Stimulated activated naive CD8-positive, alpha-beta T cell treated with anti-CD3 and anti-CD28 coated beads, Interleukin-15, Interleukin-2, amounts not matched to agents 100 U/mL and 50 U/mL, for 24 hours (primary cell): Measurements from ENCODE around the gene MDH1.
A peak's percentile ranks its signal among the peaks of the same experiment; 100 is the strongest.
"Not testable (repeated sequence)": the region's sequence is repeated elsewhere in the genome, so short reads cannot be mapped to it uniquely, and the experiment has no call there.

Source experiments
- ATAC-seq: fragments of 150-1000 bp; cut with Tn5 transposase; one replicate; pipeline ENCODE4 v1.10.0; 2021
- DNase-seq: peaks from one replicate; pipeline ENCODE4 v3.0.0; 2021

MDH1 gene

DNA sequence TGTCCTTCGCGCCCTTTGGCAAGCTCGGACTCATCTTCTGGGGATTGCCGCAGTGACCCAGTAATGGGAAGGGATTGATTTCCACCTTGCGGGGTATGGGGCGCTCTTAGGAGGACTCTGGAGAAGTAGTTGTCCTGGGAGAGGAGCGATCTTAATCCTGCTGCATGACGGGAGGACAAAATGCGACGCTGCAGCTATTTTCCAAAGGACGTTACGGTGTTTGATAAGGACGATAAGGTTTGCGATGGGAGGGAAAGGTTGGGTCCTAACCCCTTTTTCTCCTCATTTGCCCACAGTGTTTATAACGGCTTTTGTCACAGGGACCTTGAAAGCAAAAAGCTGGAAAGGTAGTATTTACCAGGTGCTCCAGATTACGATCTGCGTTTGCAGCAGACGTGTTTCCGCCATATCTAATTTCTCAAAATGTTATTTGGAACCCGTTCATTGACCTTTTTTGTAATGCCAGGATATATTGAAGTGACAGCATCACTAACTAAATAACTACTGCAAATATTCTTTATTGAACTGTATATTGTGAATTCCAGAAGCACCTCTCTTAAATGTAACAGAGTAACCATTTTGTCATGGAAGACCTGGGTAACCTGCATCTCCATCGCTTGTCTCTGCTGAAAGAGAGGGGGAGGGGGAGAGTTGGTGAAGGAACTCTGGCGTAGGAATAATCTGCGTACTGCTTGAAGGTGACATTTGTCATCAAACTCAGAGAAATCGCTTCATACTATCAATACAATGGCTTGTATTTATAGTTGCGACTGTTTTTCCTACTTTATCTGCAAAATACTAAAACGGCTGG is 590 bp downstream of the MDH1 start:
- no peak for DNase-seq
- peak; percentile 0 for ATAC-seq

DNA sequence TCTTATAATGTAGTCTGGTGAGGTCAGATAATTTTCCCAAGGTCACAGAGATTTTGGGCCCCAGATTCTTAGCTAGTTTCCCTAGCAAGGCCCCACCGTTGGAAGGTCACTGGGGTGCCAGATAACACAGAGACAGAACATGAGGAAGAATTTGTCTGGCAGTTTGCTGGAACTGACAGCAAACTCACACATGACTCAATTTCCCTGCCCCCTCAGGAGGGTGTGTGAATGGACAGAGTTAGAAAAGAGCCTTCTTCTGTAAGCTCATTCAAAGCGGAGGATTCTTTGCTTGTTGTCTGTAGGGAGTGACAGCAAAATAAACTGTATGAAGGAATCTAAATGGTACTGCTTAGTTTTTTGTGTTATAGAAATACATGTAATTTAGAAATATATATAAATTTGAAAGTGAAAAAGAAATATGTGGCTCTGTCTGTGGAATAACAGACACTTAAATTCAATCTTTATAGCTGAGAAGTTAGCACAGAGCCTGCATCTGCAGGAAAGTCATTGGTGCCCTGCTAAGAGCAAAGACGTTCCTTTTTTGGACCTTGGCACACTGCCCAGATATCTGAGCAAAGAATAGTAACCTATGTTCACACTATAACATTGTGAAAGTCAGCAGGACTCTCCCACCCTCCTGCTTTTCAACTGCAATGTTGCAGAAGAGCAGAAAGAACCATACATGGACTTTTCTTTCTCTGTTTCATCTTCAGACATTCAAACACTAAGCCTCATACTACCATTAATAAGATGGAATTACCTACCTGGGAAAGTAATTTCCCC is 2.1 kb downstream of the MDH1 start:
- no peak for ATAC-seq
- DNase-seq: no peak

DNA sequence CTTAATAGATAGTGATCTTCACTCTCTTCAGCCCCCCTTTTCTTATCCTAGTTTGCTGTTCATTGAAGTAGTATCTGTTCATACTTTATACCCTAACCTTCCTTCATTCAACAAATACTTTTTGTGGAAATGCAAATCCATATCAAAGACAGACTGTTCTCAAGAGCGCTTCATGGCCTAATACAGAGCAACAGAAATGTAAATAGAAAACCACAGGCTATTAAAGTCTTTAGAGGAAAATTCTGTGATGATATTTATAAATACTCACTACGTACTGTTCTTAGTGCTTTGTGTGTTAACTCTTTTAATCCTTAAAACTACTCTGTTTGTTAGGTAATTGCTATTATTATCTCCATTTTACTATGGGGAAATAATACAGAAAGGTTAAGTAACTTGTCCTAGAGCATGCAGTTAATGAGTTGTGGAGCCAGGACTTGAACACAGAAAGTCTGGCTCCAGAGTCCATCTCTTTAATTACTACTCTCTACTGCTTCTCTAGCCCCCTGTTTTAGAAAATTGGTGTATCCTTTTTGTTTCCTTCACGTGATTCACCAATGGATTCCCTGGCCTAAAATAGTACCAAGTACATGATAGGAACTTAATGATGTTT is 2.9 kb downstream of the MDH1 start:
- no peak for ATAC-seq
- DNase-seq: no peak

DNA sequence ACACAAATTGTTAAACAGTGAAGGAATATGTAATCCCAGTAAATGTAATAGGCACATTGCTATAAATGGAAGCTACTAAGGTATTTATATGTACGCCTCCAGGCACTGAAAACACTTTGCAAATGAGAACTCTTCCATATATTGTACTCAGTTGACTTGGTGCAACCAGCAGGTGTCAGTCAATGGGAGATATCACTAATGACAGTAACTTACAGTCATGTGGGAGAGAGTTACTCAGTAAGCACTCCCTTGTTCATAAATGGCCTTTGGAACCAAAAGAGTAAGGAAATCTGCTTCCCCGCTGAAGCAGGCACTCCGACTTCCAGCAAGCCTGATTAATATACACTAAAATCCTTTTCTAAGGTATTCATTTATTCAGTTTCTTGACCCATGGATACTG is 5.9 kb downstream of the MDH1 start:
- DNase-seq: no peak
- ATAC-seq: no peak

DNA sequence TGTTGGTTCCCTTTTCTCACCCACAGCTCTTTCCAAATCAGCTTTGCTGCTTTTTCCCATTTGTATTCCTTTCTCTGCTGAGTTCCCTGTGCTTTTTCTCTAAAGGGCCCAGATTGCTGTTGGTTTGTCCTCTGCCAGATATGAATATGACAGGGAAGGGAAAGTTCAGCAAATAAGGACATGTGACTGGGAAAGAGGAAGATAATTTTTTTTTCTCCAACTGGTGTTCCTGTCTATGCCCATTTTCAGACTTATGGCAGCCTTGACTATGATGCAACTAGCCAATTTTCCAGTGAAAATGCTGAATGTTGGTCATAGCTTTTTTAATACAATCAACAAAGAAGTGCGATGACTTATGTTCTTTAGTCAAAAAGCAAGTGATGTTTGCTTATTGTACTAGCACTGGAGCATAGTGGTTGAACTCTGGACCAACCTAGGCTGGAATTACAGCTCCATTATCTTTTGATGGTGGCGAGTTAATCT is 7.7 kb downstream of the MDH1 start:
- DNase-seq: no peak

DNA sequence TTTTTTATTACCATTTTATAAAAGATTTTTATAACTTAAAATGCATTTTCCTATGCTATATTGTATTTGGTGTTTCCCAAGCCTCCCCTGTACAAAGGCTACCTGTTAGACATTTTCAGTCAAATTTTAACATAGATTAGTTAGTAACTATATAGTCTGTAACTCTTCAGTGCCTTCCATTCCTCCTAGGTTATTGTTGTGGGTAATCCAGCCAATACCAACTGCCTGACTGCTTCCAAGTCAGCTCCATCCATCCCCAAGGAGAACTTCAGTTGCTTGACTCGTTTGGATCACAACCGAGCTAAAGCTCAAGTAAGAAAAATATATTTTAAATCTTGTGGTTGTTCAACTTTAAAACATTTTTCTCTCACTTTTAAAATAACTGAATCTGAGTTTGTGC is 10.2 kb downstream of the MDH1 start:
- DNase-seq (no peak), ATAC-seq (no peak)

More for the DNA sequence above, 7.7 kb downstream of the MDH1 start:
- no peak for ATAC-seq

DNA sequence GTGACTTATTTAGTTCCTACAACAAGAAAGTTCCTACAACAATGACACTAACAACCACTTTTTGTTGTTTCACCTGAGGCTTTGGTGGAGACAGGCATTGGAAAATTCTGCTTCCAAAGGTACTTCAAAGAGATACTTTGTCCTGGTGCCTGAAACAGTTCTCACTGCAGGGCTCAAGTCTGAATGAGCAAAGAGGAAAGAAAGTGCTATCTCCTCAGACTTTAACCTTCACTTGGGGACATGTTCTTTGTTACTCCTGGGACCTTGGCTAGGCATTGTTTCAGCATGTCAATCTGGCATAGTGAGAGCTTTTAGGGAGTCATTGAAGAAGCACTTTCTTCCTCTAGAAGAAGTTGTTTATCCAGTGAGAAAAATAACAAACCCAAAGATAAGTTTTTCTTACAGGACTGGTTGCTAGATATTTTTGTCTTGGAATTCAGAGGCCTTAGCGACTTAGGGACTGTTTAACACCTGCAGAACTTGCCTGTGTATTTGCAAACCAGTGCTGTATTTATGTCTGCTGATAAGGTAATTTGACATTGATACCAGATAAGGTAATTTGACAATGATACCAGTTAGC is 12.2 kb downstream of the MDH1 start:
- no peak for DNase-seq
- ATAC-seq: no peak

DNA sequence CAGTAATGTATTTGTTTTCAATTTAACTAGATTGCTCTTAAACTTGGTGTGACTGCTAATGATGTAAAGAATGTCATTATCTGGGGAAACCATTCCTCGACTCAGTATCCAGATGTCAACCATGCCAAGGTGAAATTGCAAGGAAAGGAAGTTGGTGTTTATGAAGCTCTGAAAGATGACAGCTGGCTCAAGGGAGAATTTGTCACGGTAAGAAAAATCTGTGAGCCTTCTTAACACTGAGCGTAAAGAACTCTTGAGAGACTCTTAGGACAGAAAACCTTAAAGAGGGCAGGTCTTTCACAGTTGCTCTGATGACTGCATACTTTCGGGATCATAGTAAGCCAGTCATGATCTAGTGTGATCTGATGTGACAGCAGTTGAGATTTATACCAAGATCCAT is 15.9 kb downstream of the MDH1 start:
- DNase-seq (no peak), ATAC-seq (no peak)

DNA sequence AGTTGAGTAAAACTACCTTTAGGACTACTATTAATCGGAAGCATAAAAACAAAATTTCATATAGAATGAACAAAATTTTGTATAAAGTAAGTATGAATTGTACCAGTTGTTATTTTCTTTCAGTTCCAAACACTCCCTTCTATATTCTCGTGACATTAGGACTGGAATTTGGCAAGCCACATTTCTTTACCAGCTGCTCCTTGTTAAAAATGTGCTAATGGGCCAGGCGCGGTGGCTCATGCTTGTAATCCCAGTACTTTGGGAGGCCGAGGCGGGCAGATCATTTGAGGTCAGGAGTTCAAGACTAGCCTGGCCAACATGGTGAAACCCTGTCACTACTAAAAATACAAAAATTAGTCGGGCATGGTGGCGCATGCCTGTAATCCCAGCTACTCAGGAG is 20.1 kb downstream of the MDH1 start:
- ATAC-seq, DNase-seq: not testable (repeated sequence)

DNA sequence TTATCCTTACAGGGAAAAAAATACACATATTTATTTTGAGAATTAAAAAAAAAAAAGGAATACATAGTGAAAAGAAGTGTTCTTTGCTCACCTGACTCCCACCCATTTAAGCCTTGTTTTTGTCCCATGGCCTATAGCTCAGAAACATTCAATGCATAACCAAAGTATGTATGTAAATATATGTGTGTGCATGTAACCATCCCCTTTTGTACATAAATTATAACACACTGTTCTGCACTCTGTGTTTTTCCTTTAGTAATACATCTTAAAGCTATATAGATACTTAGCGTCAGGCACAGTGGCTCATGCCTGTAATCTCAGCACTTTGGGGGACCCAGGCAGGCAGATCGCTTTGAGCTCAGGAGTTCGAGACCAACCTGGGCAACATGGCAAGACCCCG is 21.8 kb downstream of the MDH1 start:
- ATAC-seq (no peak), DNase-seq (no peak)

DNA sequence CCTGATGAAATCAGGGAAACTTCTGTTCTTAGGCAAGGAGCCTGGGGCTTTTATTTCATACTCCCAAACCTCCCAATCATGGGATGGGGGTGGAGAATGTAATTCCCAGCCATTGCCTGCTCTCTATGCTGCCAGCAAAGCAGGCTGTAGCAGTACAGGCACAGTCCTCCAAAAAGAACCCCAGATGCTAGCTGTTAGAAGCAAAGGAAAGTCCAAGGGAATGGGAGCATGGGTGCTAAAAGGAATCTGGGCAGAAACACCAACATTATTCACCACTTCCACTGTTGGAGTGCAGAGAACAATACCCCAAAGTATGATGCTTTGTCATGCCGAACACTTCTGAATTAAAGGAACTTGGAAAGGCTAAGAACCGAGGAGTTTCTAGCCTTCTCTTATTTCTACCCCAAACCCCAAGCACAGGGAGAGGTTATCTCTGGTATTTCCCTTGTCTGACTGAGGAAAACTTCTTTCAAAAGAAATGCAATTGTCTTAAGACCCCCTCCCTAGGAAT is 24.7 kb downstream of the MDH1 start:
- ATAC-seq (no peak), DNase-seq (no peak)

DNA sequence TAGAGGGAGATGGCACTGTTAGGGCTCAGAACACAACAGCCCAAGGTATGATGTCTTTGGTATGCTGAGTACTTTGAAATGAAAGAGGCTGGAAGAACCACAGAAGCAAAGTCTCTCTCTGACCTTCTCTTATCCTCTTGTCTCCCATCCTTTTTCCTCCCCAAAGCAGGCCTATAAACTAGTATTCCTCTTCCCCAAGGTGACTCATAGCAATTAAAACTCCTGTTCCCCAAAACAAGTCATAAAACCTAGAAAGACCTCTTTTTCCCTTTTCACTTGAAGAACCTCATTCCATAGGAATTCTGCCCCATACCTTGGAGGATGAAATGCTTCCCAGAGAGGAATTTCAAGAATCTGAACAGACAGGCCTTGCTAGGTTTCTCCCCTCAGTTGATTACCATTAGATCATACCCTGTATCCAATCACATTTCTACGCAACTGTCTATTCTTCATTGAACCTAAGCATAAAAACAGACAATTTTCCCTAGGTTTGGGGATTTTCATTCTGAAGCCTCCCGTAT is 25.7 kb downstream of the MDH1 start:
- ATAC-seq (no peak), DNase-seq (no peak)

DNA sequence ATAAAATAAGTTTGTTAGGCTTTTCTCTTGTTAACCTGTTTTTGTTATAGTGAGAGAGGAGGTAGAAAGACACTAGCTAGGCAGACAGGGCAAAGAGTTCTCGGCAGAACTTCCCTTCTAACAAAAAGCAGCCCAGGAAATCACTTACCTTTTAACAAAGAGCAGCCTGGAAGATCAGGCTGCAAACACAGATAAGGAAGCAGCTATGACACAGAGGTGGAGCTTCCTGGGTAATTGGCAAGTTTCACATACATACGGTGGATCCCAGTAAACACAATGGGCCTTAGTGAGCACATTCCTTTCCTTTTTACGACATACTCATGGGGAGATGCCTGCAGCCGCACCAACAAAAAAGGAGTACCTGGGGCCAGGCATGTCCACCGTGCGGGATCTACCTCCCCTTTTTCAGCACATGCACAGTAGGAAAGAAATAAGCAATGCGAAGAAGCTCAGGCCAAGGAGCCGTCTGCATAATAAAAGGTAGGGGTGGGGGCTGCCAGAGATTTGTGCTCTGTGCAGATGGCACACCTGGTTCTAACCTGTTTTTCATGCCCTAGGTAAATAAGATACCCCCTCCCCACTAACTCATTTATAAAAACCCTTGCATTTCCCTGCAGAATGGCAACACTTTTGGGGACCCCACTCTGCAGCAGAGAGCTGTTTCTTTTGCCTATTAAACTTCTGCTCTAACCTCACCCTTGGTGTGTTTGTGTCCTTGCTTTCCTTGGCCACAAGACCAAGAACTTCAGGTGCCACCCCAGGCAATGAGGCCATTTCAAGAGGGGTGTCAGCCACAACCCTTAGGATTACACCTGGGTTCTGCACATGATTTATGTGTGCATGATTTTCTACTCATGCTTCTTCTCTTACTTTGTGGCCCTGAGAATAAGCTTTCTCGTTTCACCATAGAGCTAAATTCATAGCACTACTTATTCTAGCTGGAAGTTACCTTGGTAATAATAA is 26.5 kb downstream of the MDH1 start:
- ATAC-seq (no peak), DNase-seq (no peak)

DNA sequence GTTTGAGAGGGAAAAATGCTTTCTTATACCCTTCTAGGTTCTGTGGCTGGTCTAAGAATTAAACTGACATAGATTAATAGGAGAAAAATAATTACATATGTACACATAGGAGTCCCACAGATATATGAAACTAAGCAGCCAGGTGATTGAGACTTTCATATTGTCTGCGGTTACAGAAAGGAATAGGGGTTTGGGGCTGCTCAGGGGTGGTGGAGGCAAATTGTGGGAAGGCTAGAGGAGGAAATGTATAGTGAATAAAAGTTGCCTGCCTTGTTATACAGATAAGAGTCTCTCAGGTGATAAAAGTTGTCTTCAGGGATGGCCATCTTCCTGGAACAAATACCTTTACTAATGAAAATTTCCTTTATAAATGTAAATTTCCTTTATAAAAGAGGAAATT is 28.6 kb downstream of the MDH1 start:
- DNase-seq (no peak), ATAC-seq (no peak)

DNA sequence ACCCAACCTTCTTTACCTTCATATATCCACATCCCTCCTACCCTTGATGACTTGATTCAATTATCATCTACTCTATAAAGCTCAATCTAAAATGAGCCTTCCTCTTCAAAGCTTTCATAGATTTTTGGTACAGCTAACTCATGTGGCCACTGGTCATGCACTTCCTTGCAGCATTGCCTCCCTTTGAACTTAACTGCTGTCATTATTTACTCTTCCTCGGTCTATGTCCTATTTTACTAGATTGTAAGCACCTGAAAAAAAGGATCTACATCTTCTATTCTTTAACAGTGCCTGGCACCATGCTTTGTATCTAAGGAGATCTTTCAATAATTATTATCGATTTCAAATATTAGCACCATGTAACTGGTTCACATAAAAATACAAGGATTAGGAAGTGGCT is 30.6 kb downstream of the MDH1 start:
- DNase-seq (no peak), ATAC-seq (no peak)

DNA sequence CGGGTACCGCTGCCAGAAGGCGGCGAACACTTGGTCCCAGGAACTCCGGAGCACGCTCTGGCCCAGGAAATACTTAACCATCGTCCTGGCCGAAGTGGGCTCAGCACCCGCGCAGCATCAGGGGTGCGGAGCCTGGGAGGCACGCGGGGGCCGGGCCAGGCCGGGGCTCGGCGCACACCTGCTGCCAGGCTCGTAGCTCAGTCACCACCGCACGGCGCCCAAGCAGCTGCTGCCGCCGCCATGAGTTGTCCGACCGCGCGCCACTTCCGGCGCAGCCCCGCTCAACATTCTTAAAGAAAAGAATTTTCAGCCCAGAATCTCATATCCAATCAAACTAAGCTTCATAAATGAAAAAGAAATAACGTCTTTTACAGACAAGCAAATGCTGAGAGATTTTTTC is 34.0 kb downstream of the MDH1 start:
- no peak for ATAC-seq
- DNase-seq: no peak

DNA sequence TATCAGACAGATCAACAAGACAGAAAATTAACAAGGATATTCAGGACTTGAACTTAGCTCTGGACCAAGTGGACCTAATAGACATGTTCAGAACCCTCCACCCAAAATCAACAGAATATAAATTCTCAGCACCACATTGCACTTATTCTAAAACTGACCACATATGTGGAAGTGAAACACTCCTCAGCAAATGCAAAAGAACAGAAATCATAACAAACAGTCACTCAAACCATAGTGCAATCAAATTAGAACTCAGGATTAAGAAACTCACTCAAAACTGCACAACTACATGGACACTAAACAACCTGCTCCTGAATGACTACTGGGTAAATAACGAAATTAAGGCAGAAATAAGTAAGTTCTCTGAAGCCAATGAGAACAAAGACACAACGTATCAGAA is 35.0 kb downstream of the MDH1 start:
- DNase-seq, ATAC-seq: not testable (repeated sequence)

DNA sequence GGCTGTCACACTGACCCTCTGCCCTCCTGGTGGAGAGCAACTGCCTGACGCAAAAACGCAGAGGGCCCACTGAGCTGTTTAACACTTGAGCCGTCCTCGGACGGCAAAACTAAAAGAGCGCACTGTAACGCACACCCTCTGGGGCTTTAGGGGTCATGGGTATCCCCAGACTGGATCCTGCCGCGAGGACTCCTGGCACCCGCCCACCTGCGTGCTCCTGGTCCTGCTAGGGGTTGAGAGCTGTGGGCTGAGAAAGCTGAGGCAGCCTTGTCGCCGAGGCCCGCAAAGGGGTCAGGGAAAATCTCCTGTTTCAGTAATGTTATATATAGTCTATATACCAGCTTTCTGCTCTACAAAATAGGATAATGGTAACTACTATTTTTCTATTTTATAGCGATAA is 39.1 kb downstream of the MDH1 start:
- no peak for ATAC-seq
- no peak for DNase-seq

DNA sequence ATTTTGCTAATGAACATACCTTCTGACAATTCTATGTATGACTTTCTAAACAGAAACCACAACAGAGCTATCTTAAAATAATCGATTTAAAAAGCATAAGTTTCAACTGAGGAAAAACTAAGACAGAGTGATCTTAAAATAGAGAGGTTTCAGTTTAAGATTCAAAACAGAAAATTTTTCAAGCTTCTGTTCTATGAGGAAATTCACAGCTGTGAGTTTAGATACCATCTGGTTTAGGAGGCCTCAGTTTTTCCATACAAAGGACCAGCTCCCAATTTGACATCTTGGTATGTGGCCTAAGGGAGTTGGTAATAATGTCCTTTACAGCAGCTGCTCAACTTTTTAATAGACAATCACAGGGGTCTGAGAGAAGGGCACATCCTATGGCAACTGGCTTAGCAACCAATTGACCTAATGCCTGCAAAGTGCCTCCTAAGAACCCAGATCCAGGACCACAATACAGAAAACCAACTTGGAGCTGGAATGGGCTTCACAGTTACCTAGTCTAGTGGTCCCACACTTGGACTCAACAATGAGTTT is 39.7 kb downstream of the MDH1 start:
- DNase-seq: no peak
- no peak for ATAC-seq

DNA sequence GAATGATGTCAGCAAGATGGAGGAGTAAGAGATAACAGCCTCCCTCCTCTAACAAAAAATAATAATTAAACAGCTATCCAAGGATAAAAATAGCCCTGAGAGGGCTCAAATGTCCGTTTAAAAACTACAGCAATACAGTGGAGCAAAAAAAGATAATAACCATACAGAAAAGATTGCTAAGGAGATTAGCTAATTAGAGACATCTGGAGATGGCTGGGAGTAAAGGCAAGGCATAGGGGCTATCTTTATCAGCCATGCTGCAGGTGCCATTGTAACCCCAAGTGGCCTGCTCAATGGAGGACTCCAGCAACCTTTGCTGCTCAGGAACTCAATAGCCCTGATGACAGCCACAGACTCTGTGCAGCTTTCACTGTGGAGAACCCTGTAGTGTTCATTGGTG is 42.7 kb downstream of the MDH1 start:
- ATAC-seq: no peak
- DNase-seq: no peak

DNA sequence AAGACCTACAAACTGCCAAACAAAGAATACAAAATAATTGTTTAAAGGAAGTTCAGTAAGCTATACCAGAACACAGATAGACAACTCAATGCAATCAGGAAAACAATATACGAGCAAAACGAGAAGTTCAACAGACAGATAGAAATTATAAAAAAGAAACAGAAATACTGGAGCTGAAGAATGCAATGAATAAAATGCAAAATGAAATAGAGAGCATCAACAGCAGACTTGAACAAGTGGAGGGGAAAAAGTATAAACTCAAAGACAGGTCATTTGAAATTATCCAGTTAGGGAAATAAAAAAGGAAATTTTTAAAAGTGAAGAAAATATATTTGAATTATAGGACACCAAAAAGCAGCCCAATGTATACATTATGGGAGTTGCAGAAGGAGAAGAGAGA is 43.6 kb downstream of the MDH1 start:
- ATAC-seq: no peak
- no peak for DNase-seq
